NOMO-1 treated with DMSO at 0.1 percent for 48 hours (cell line): ENCODE data around the gene IRF2BPL.

Experiments used
- DNase-seq: peaks from one replicate; lab custom pipeline; 2025; ENCODE audit not compliant: unreplicated experiment; lab: John Stamatoyannopoulos, UW

The IRF2BPL gene

GRCh38 chr14:76993752-76994151 is 34.8 kb downstream of the IRF2BPL start:
- no peak for DNase-seq

- DNase-seq: no peak
These were observed 38.4 kb downstream of the IRF2BPL start for GRCh38 chr14:76990084-76990483.

- DNase-seq: no peak
These were observed 40.5 kb downstream of the IRF2BPL start for GRCh38 chr14:76987956-76988520.

- no peak for DNase-seq
These were observed 42.3 kb downstream of the IRF2BPL start for GRCh38 chr14:76986231-76986565.

GRCh38 chr14:76985540-76986230 is 42.8 kb downstream of the IRF2BPL start:
- DNase-seq: no peak

- DNase-seq: no peak
These were observed 43.6 kb downstream of the IRF2BPL start for GRCh38 chr14:76984787-76985375.

GRCh38 chr14:76984297-76984696 is 44.2 kb downstream of the IRF2BPL start:
- DNase-seq: no peak

- no peak for DNase-seq
These were observed 46.8 kb downstream of the IRF2BPL start for GRCh38 chr14:76981670-76982069.

GRCh38 chr14:76977793-76978720 is 50.5 kb downstream of the IRF2BPL start:
- DNase-seq: peak; percentile 66

GRCh38 chr14:76976240-76977005 is 52.1 kb downstream of the IRF2BPL start:
- no peak for DNase-seq

GRCh38 chr14:76975812-76976211 is 52.7 kb downstream of the IRF2BPL start:
- no peak for DNase-seq

GRCh38 chr14:76975051-76975450 is 53.5 kb downstream of the IRF2BPL start:
- no peak for DNase-seq
